Measurements from ENCODE around the gene PTPRM.

GRCh38 chr18:7937268-7937667, 370.2 kb downstream of the PTPRM start:
- no peak for TF ChIP-seq RAD21 (conservative IDR thresholded peaks at IDR 0.05)
- TF ChIP-seq CTCF (IDR thresholded peaks at IDR 0.05; ENCODE audit: poor library complexity, severe bottlenecking) = no peak
- no peak for TF ChIP-seq SMC3 (conservative IDR thresholded peaks at IDR 0.05; ENCODE audit: poor library complexity)
- TF ChIP-seq TAF1 (IDR thresholded peaks at IDR 0.05; ENCODE audit: low read depth) = no peak
- TF ChIP-seq POLR2AphosphoS5 (IDR thresholded peaks at IDR 0.05) = no peak
- no peak for TF ChIP-seq REST (IDR thresholded peaks at IDR 0.05; ENCODE audit: borderline replicate concordance)
- no peak for TF ChIP-seq EP300 (conservative IDR thresholded peaks at IDR 0.05; ENCODE audit: poor library complexity, severe bottlenecking)
- no peak for TF ChIP-seq EZH2 (IDR thresholded peaks at IDR 0.05; ENCODE audit: borderline replicate concordance, insufficient read depth, low read length, poor library complexity, severe bottlenecking)
- no peak for TF ChIP-seq MXI1 (conservative IDR thresholded peaks at IDR 0.05; ENCODE audit: poor library complexity, severe bottlenecking)
